Measurements from ENCODE around the gene PNP.

- TF ChIP-seq CTCF (IDR thresholded peaks at IDR 0.05): no peak
- no peak for TF ChIP-seq EZH2 (IDR thresholded peaks at IDR 0.05; ENCODE audit: borderline replicate concordance, insufficient read depth, low read depth, low read length, poor library complexity, severe bottlenecking)
Observed at GRCh38 chr14:20458031-20458789, 11.0 kb upstream of the PNP start.

All from B cell (primary cell).